DMS53 treated with DMSO at 0.1 percent for 48 hours (cell line): ENCODE measurements around the gene CPEB4.

Experiments
- DNase-seq: peaks from one replicate; lab custom pipeline; 2025; ENCODE audit not compliant: unreplicated experiment; lab: John Stamatoyannopoulos, UW

CPEB4 gene

DNA sequence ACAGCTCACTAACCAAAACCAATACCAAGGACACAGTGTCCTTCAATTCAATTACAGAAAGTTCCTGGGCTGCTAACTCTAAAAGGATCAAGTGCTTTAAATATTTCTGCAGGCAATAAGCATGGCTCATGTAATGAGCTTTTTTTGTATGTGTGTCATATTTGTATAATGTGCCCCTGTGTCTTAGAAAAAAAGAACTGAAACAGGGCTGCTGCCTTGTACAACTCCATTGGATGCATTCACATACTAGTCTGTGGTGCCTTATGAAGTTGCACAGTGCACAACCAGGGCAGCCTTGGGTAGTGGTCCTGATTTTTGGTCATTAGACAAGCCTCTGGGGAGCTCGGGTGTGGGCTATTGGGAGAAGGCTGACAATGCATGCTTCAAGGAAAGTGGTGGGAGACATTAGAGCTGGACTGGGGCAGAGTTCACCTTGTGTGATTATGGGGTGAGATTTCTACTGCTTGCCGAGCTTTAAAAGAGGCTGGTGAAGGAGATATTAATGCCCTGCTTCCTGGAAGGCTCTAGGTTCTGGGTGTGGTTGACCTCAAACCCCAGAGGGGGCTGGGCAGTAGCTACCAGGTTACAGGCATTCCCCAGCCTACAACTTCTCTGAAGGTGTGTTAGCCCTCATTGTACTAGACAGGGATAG, 3.6 kb upstream of the CPEB4 start:
- DNase-seq = no peak

DNA sequence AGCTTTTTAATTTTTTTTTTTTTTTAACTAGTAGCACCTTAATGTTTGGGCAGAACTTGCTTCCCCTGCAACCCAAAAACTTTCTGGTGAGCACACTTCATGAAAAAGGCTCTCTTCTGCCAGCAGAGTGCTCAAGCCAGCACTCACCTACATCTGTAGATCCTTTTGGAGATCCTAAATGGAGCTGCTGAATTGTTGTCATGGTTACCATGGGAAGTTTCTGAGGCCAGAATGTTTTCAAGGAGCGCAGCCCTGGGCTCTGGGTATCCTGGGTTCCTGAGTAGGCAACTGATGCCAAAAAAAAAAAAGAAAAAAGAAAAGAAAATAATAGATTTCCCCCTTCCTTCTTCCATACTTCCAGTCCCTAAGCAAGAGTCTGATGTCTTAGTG, 3.1 kb upstream of the CPEB4 start:
- DNase-seq = no peak

DNA sequence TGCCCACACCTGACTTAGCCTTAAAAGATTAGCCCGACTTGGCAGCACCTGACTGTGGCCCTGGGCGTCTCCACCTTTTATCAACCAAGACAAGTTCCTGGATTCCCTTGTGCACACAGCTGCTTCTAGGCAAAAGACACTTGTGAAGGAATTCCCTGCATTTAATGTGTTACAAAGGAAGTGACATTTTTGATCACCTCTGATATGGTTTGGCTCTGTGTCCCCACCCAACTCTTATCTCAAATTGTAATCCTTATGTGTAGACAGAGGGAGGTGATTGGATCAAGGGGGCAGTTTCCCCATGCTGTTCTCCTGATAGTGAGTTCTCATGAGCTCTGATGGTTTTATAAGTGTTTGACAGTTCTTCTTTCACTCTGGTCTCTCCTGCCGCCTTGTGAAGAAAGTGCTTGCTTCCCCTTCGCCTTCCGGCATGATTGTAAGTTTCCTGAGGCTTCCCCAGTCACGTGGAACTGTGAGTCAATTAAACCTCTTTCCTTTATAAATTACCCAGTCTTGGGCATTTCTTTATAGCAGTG, 2.6 kb upstream of the CPEB4 start:
- no peak for DNase-seq

DNA sequence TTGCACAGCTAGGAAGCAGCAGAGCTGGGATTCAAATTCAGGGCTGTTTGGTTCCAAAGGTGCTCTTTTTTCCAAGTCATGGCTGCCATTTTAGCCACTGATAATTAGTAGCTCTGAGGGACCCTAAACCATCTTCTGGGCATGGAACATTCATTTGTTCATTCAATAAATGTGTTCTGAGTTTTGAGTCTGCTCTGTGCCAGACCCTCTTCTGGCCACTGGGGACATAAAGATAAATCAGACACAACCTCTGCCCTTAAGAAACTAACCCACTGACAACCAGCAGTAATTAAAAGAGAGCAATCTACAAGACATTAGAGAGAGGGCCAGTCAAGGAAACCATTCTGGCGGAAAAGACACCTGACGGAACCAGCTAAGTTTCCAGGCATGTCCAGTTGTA, 2.0 kb upstream of the CPEB4 start:
- no peak for DNase-seq

DNA sequence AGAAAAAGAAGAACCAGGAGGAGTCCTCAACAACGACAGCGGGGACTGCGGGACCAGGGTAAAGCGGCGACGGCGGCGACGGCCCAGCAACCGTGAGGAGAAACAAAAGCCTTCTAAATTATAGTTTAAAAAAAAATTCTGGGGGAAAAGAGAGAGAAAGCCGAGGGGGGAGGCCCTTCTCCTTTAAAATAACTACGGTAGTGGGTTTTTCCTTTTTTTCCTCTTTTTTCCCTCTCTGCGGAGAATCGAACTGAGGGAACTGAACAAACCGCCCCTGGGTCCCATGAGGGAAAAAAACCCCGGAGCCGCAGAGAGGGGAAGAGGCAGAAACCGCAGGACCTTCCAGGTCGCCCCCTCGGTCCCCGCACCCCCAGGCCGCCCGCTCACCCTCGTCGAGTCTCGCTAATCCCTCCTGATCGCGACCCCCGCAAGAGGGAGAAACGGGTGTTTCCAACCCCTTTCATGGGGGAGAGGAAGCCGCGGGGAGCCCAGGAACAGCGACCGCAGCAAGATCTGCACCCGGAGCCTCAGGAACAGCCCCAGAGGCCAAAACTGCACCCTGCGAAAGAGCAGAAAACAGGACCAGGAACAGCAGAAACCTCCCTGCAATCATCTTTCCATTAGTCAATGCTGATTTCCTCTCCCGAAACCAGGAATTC, 453 bp downstream of the CPEB4 start:
- no peak for DNase-seq

GRCh38 chr5:173890195-173890991, 2.2 kb downstream of the CPEB4 start:
- DNase-seq = peak; percentile 51

DNA sequence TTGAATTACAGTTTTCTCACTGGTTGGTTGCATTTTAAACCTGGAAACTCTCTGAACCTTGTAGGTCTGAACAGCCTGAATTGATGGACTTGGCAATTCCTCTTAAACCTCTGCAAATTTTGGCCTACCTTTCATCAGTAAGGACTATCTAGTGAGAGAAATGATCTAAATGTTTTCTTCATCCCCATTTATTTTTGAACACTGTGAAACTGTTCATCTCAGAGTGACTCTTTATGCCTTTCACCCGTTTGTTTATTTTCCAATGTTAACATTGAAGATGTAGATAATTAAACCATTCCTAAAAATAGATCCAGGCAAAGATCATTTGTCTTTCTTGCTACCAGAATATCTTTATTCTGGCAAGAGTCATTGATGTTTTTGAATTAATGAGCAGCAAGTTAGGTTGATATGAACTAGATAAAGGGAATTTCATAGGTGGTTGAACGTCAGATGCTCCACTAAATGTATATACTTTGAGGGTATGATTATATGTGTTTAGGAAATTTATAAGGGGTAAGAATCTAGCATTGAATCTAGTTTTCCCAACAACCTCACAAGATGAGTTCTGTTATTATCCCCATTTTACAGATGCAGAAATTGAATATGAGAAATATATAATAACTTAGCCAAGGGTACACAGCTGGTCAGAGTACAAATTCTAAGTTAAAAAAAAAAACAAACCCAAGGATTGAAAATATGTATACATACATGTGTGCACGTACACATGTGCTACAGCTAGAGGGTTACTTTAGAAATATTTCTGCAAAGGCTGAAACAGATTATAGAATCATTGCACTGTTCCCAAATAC, 3.4 kb downstream of the CPEB4 start:
- no peak for DNase-seq

- no peak for DNase-seq
Measured at GRCh38 chr5:173893192-173893561, 5.0 kb downstream of the CPEB4 start.

DNA sequence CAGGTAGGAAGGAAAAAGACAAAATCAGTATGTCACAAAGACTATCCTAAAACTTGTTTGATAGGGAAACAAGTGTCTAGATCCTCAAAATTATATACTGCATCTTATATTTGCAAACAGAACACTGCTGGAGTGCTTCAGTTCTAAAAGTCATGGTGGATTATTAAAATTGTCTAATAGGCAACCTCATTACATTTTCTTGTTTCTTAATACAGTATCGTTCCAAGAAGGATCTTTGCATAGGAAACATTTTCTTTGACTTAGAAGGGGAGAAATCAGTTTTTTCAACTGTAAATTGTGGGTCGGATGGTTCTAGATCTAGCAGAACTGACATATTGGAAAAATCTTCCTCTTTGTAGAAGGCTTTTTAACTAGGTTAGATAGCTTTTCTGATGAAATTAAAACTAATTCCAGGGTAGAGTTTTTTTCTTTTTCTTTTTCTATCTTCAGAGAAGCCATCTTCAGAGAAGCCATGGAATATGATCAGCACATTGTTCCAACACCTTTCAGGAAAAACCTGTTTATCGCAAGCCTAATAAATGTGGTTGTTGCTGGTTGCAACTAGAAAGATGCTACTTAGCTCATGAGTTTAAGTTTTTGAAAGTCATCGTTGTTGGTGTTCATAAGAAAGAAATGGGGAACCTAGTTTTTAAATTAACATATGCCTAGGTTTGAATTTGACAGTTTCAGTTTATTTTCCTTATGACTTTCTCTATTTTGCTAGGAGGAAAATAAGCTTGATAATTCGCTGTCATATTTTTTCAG, 7.4 kb downstream of the CPEB4 start:
- no peak for DNase-seq

DNA sequence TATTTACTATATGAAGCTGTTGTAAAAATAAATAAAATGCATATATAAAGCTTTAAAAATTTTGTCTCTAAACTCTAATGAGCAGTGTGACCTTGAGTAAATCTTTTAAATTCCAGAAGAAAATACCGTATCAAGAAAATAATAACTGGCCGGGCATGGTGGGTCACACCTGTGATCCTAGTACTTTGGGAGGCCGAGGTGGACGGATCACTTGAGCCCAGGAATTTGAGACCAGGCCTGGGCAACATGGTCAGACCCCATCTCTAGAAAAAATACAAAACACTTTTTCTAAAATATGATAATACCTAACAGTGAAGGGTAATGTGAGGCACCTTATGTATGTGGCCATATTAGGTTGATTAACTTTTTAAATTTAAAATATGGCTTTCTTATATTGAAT, 8.5 kb downstream of the CPEB4 start:
- DNase-seq = no peak

GRCh38 chr5:173901705-173902104, 13.6 kb downstream of the CPEB4 start:
- no peak for DNase-seq

DNA sequence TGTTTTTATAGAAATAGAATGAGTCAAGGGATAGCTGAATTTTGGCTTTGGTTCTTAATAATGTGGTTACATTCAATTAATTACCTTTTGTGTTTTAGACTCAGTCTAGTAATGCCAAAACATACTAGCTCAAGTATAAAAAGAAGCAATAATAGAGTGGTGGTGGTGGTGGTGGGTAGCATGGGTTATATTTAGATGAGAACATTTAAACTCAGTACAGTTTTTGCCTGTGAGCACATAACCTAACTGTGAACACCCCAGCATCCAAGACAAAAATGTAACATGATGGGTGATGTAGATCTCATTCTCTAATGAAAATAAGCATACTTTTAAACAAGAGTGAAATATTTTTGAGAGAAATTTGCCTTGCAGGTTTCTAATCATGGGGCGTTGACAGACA, 14.2 kb downstream of the CPEB4 start:
- DNase-seq = no peak

GRCh38 chr5:173902743-173903142, 14.6 kb downstream of the CPEB4 start:
- no peak for DNase-seq

GRCh38 chr5:173903396-173904140, 15.4 kb downstream of the CPEB4 start:
- no peak for DNase-seq

DNA sequence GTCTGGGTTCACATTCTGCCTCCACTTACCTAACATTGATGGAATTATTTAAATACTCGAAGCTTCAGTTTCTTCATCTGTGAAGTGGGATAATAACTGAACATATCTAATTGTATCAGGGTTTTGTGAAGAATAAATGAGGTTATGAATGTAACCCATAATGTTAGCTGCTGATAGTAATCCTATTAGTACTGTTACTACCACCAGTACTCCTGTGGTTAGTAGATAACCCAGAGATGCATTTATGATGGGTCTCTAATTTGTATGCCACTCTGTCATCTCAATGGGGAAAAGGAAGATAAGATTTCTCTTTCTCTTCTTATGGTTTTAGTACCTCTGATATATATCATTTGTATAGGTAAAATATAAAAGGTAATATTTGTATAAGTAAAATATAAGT, 16.0 kb downstream of the CPEB4 start:
- DNase-seq = no peak

GRCh38 chr5:173907284-173907683, 19.1 kb downstream of the CPEB4 start:
- no peak for DNase-seq

DNA sequence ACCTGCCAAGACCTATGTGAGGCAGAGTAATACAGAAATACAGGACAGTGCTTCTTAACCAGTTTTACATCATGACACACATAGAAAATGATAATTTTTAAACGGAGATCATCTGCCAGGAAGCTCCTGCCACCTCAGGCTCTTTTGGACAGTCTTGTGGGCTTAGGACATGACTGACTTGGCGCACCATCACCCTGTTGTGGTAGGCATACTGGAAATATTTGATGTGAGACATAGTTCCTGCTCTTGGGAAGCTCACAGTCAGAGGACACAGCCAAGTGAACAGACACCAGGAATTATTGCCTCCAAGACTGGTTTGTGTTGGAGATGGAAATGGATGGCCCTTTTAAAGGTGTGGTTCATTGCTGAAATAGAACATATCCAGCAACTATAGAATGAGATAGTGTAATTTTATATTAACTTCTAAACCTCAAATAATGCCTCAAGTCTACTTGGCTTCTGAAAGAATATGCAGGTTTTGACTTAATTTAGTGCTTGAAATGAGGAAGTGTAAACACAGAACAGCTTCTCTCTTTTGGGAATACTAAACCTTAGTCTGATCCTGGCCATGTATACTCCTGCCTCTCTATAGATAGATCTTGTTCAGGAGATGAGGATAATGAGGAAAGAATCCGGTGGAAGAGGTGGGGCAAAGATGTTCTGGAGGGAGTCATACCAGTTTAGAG, 19.7 kb downstream of the CPEB4 start:
- no peak for DNase-seq

DNA sequence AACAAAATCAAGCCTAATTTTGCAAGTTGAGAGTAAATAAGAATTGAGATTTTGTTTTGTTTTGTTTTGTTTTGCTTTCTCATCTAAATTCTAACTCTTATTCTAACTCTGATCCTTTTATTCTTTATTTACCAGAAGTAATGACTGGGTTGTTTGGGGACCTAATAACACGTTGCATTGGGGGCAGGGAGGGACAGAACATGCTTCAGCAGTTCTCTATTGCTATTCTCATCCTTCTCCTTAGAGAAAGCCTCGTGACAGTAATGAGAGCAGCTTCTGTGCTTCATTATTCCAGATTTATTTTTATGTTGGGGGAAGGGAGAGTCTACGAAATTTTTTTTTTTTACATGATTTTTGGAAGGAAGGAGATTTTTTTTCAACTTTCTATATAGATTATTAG, 21.1 kb downstream of the CPEB4 start:
- no peak for DNase-seq

DNA sequence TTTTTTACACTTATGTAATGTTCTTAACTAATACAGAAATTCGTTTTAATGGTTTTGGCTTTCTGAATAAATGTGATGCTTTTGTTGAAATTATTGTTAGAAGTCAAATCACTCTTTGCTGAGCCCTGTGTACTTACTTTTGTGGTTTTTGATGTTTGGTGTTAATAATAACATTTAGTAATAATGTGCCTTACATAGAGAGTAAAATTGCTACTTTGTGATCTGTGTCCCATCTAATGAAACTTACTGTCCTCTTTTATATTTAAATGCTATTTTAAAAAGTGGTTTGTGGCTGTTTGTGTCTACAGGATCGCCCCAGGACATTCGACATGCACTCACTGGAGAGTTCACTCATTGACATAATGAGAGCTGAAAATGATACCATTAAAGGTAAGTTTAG, 22.1 kb downstream of the CPEB4 start:
- DNase-seq = no peak
